HFF-Myc (cell line): Measurements from ENCODE around the gene STXBP6.
"Not testable (repeated sequence)": the region's sequence is repeated elsewhere in the genome, so short reads cannot be mapped to it uniquely, and the experiment has no call there.

Source experiments
- DNase-seq: peaks from one replicate; pipeline ENCODE4 v3.0.0-alpha.2; 2011; ENCODE audit warnings: low read depth; ENCODE audit errors: extremely low read depth
- H3K4me3 ChIP-seq: replicated peaks from 2 replicates; pipeline ENCODE4 v1.5.1; 2011; ENCODE audit warnings: low read depth, mild to moderate bottlenecking, control low read depth, low read length
- CTCF ChIP-seq: IDR thresholded peaks from 2 replicates; pipeline ENCODE4 v1.5.1; 2012; ENCODE audit warnings: mild to moderate bottlenecking, low read depth, low read length, control low read depth; ENCODE audit errors: missing control alignments

STXBP6 gene

GRCh38 chr14:24940213-24940783, 109.6 kb downstream of the STXBP6 start:
- TF ChIP-seq CTCF = no peak

GRCh38 chr14:24938593-24938992, 111.4 kb downstream of the STXBP6 start:
- no peak for TF ChIP-seq CTCF
- DNase-seq = no peak
- H3K4me3 ChIP-seq = no peak overlapping the region

More at GRCh38 chr14:24940213-24940783, 109.6 kb downstream of the STXBP6 start:
- DNase-seq = no peak
- H3K4me3 ChIP-seq = no peak overlapping the region

- no peak overlapping the region for H3K4me3 ChIP-seq
- TF ChIP-seq CTCF = no peak
- DNase-seq = no peak
Measured at GRCh38 chr14:24937300-24937699, 112.6 kb downstream of the STXBP6 start.

- not testable (repeated sequence) for H3K4me3 ChIP-seq, DNase-seq
Measured at GRCh38 chr14:24936773-24937172, 113.2 kb downstream of the STXBP6 start.

GRCh38 chr14:24935796-24936195, 114.2 kb downstream of the STXBP6 start:
- no peak overlapping the region for H3K4me3 ChIP-seq
- TF ChIP-seq CTCF = no peak

GRCh38 chr14:24928386-24928900, 121.5 kb downstream of the STXBP6 start:
- H3K4me3 ChIP-seq = no peak overlapping the region
- DNase-seq = no peak
- TF ChIP-seq CTCF = no peak

More at GRCh38 chr14:24935796-24936195, 114.2 kb downstream of the STXBP6 start:
- peak; percentile 30 for DNase-seq

- TF ChIP-seq CTCF = no peak
- H3K4me3 ChIP-seq = no peak overlapping the region
- no peak for DNase-seq
Measured at GRCh38 chr14:24927809-24928208, 122.1 kb downstream of the STXBP6 start.
